ENCODE results near the gene SH3TC1. TPM values are rescaled to one million over a fixed set of nuclear protein-coding genes. Genes with fewer than 3 reads are reported as not detected.

The SH3TC1 gene
- total and polyA plus RNA-seq, 2 of the 13 experiments (the other 11 are each of a cell fraction or from before 2014, with no cell fraction given): 14.9 to 21.8 TPM

- TF ChIP-seq ZNF687 (CRISPR knock-in tag; IDR thresholded peaks at IDR 0.05): peak; percentile 82
- no peak for TF ChIP-seq ZNF577 (CRISPR knock-in tag; IDR thresholded peaks at IDR 0.05; ENCODE audit: borderline replicate concordance, low read depth)
- no peak for TF ChIP-seq DNMT3B (CRISPR knock-in tag; conservative IDR thresholded peaks at IDR 0.05)
- peak; percentile 51; the same call in 1 of the 2 replicates for TF ChIP-seq ZFY (CRISPR knock-in tag; IDR thresholded peaks at IDR 0.05)
- TF ChIP-seq UBTF (CRISPR knock-in tag; IDR thresholded peaks at IDR 0.05): peak; percentile 30; the same call in 1 of the 2 replicates
- no peak for TF ChIP-seq PAF1 (CRISPR knock-in tag; IDR thresholded peaks at IDR 0.05)
- no peak for TF ChIP-seq SETDB1 (CRISPR knock-in tag; IDR thresholded peaks at IDR 0.05; ENCODE audit: borderline replicate concordance)
- TF ChIP-seq ZNF33A (CRISPR knock-in tag; IDR thresholded peaks at IDR 0.05; ENCODE audit: borderline replicate concordance): no peak
- TF ChIP-seq RXRA (CRISPR knock-in tag; IDR thresholded peaks at IDR 0.05): 0 out of 2 replicates have a peak, but pooled peaks have one; percentile 15
- no peak for TF ChIP-seq MAF1 (CRISPR knock-in tag; IDR thresholded peaks at IDR 0.05; ENCODE audit: borderline replicate concordance)
- no peak for TF ChIP-seq ZSCAN30 (CRISPR knock-in tag; IDR thresholded peaks at IDR 0.05)
- no peak for TF ChIP-seq DMAP1 (CRISPR knock-in tag; IDR thresholded peaks at IDR 0.05)
- TF ChIP-seq ZNF773 (CRISPR knock-in tag; IDR thresholded peaks at IDR 0.05; ENCODE audit: borderline replicate concordance): no peak
- TF ChIP-seq PRPF4 (IDR thresholded peaks at IDR 0.05; ENCODE audit: low read depth, low read length, poor library complexity, severe bottlenecking): no peak
- 0 out of 2 replicates have a peak, but pooled peaks have one; percentile 14 for TF ChIP-seq ZBTB38 (CRISPR knock-in tag; IDR thresholded peaks at IDR 0.05)
- TF ChIP-seq SPEN (CRISPR knock-in tag; IDR thresholded peaks at IDR 0.05; ENCODE audit: low read depth): 0 out of 2 replicates have a peak, but pooled peaks have one; percentile 43
- peak; percentile 21; the same call in 1 of the 2 replicates for TF ChIP-seq ELF3 (CRISPR knock-in tag; IDR thresholded peaks at IDR 0.05)
- TF ChIP-seq MAFK (conservative IDR thresholded peaks at IDR 0.05 in 1 of 2, IDR thresholded peaks at IDR 0.05 in 1 of 2; ENCODE audit: low read length in 2 of 2): peak; percentile 36 to 37; a peak in 2 of 4 replicates
- TF ChIP-seq MXD1 (CRISPR knock-in tag; IDR thresholded peaks at IDR 0.05): 0 out of 2 replicates have a peak, but pooled peaks have one; percentile 31
- no peak for TF ChIP-seq THAP8 (CRISPR knock-in tag; IDR thresholded peaks at IDR 0.05; ENCODE audit: borderline replicate concordance)
- no peak for TF ChIP-seq THAP7 (CRISPR knock-in tag; IDR thresholded peaks at IDR 0.05)
Observed at GRCh38 chr4:8191136-8191747, 7.8 kb upstream of the SH3TC1 start (continued).

Data from HepG2 (cell line).